ENCODE results near the gene GNAT1.
A peak's percentile ranks its signal among the peaks of the same experiment; 100 is the strongest.
"Not testable (repeated sequence)": the region's sequence is repeated elsewhere in the genome, so short reads cannot be mapped to it uniquely, and the experiment has no call there.

GNAT1 gene

GRCh38 chr3:50202353-50203112 is 11.1 kb downstream of the GNAT1 start:
- DNase-seq (ENCODE audit: low read depth in 3 of 3) = no peak

GRCh38 chr3:50203113-50203808 is 11.9 kb downstream of the GNAT1 start:
- no peak for DNase-seq (ENCODE audit: low read depth in 3 of 3)

DNA sequence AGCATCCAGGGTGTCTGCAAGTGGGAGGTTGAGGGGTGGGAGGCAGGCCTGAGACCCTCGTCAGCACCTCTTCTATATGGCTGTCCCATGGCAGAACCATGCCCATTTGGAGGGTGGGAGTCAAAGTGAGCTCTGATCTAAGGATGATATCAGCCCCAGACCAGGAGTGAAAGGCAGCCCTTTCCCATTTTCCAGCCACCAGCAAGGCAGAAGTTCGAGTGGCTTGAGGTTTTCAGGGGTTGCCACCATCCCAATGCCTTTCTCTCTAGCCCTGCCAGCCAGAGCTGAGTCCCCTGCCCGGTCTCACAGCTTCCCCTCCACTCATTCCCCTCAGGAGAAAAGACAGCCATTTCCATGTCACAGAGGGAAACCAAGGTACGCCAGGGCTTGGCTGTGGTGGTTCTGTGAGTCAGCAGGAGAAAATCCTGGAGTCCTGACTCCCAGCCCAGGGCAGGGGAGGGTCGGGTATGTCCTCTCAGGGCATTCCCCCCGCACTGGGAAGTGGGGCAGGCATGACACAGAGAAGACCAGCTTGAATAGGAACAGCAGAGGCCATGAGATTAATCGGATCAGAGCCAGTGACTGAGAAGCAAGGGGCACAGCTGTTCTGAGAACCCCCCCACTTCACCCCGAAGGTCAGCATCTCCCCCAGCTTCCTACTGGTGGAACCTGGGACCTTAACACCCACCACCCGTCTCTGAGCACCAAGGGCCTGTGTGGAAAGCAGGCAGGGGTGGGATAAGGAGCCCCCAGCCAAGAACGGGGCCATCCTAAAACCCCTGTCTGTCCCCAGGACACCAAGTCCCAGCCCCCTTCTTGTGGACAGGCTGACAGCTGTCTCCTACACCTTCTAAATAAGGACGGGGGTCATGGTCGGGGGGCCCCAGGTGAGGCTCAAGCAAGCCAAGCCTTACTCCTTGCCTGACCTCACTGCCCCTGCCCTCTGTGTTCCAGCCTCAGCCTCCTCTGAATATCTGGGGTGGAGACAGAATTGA is 12.7 kb downstream of the GNAT1 start:
- DNase-seq (ENCODE audit: low read depth in 3 of 3) = no peak

DNA sequence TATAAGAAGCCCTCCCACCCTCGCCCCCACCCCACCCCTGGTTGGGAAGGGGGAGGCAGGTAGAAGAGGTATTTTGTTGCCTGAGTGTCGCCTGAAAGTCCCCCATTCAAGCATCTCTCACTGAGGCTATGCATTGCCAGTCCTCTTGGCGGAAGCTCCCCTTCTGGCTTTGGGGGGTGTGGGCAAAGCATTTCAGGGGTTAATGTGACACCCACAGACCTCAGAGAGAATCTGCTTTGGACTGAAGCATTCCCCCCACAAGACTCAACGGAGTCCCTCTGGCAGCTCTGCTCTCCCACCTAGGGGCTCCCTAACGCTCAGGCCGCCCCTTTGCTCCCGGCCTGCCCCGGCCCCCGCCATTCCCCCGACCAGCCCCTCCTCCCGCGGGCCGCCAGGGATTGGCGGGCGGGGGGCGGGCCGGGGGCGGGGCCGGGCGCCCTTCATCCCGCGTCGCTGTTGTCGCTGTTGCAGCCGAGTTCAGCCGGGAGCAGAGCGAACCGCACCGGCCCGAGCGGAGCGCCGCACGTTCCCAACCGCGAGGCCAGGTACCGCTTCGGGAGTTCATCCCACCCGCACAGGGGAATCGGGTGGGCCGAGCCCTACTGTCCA is 13.5 kb downstream of the GNAT1 start, which contains the start of gene SLC38A3:
Gene SLC38A3 (plus strand): TSS at position 468 of the 609 bp plus-strand sequence. CDS start 8,929 bp downstream, outside the sequence.
- no peak for DNase-seq (ENCODE audit: low read depth in 3 of 3)

DNA sequence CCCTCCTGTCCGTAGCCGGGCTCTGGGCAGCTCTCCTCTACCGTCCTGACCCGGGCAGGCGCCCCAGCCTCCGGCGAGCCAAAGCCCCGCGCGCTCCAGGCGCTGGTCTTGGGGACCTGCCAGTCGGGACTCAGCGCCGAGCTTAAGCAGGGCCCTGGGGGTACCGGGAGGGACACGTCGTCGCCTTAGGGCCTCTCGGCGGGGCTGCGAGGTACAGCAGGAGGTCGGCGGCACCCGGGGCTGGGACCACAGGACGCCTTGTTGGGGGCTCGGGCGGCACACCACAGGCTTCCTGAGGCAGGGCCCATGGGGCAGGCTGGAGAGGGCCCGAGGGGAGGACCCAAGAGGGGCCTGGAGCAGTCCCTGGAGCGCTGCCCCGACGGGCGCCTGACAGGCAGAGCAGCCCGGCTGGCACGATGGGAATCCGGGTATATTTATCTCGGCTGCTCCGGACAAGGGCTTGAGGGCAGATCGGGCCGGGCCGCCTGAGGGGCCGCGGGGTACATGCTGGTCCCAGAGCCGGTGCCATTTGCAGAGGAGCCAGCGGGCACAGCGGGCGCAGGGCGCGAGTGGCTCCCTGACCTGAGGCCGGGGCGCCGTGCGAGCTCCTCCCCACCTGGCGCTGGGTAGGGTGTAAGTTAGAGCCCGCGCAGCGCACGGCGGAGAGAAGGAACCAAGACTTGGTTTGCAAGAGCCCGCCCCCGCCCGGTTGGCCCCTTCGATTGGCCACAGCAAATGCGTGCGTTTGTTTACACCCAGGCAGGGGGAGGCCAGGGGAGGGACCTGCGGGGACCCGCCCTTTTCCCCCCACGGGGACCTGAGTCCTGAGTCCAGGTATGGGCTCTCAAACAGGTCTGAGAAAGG is 14.2 kb downstream of the GNAT1 start:
- no peak for DNase-seq (ENCODE audit: low read depth in 3 of 3)

DNA sequence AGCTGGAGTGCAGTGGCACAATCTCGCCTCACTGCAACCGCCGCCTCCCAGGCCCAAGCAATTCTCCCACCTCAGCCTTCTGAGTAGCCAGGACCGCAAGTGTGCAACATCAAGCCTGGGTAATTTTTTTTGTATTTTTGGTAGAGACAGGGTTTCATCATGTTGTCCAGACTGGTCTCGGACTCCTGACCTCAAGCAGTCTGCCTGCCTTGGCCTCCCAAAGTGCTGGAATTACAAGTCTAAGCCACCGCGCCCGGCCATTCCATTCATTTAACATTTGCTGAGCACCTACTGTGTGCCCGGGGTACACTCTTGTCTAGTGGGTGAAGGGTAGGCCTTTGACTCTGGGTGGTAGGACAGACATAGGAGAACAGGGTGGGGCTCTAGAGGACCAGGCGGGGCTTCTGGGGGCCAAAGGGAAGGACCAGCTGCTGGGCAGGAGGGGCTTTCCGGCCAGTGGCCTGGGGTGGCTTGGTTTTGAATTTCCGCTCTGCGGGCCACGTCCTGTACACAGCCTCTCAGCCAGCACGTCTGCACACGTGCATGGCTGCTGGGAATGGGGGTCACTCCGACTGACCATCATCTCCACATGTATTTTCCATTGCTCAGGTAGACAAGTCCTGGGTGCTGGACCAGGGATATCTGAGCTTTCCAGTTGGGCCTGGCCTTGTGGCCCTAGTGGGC is 16.1 kb downstream of the GNAT1 start:
- DNase-seq (ENCODE audit: low read depth in 3 of 3) = no peak

DNA sequence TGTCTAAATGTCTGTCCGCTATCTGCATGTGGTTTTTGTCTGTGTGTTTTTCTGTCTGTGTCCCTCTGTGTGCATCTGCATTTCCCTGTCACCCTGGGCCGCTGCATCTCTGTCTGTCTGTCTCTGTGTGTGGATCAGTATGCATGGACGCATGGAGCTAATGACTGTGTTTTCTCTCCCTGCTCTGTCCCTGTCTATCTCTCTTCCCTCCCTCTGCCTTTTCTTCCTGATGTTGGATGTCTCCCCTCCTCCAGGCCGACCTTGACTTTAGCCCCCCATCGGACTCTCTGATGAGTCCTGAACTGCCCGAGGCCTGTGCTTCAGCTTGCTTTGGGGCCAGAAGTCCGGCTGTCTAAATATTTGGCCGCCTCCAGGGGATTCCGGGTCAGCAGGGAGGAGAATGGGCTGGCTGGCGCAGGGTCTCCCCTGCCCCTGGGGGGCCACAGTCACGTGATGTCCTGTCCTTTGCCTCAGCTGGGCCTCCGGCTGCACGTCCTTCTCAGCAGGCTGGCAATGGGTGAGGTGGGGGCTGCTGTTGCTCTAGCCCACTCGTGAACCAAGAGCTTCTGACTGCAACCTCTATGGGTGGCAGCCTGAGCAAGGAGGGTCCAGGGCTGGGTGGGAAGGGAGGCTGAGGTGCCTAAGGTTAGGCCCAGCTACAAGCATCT is 17.4 kb downstream of the GNAT1 start:
- DNase-seq (ENCODE audit: low read depth in 3 of 3) = no peak

DNA sequence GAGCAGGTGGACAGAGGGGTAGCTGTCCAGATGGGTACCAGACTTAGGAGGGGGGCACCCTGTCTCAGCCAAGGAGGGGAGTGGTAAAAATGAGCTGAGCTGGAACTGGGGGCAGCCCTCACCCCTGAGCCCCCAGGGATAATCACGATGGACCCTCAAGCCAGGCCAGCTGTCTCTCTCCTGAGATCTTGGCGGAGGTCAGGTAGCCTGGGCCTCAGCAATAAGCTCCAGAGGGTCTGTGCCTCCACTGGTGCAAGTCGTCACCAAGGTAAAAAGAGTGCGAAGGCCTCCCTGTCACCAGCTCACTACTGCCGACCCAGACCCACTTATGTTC is 18.7 kb downstream of the GNAT1 start:
- DNase-seq (ENCODE audit: low read depth in 3 of 3) = no peak

- no peak for DNase-seq (ENCODE audit: low read depth in 3 of 3)
Measured at GRCh38 chr3:50210510-50211367, 19.3 kb downstream of the GNAT1 start.

DNA sequence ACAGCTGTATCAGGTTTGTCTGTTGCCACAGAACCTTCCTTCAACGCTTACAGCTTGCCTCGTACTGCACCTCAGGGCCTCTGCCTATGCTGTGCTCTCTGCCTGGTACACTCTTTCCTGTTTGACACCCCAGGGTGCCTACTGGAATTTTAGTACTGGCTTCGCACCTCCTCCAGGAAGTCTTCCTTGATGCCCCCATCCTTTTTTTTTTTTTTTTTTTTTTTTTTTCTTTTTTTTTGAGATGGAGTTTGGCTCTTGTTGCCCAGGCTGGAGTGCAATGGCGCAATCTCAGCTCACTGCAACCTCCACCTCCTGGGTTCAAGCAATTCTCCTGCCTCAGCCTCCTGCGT is 19.9 kb downstream of the GNAT1 start:
- DNase-seq (ENCODE audit: low read depth in 3 of 3) = not testable (repeated sequence)

DNA sequence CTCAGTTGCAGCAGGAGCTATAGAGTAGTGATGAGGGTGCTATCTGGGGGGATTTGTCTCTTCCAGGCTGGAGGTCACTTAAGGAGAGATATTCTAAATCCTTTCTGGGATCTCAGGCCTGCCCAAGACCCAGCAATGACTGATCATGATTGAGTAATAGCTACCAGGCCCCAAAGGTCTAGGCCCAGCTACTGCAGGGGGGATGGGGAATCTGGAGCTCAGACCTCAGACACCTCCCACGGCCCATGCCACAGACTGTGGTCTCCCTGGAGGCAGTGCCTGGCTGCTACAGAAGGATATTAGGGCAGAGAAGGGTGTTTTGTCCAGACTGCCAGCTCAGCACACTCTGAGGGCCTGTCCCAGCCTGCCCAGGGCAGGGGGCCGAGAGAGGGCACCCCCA is 20.5 kb downstream of the GNAT1 start:
- DNase-seq (ENCODE audit: low read depth in 3 of 3) = peak in 1 of 3 donors; percentile 47

DNA sequence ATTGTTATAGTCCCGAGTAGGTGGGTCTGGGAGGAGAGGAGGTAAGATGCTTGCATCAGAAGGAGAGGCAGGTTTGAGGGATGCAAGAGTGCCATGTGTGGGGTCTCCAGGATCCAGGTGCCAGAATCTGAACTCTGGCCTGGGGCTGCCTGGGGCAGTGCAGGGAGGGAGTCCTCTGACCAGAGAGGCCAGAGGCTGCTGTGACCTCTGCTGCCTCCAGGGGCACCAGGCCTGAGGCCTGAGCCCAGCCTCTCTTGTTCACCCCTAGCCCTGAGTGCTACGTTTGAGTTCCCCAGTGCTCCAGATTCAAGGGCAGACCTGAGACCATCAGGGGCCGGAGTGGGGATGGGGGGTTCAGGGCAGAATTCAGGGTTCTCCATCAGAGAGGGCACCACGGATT is 21.1 kb downstream of the GNAT1 start:
- DNase-seq (ENCODE audit: low read depth in 3 of 3) = no peak

- no peak for DNase-seq (ENCODE audit: low read depth in 3 of 3)
Measured at GRCh38 chr3:50212971-50213370, 21.6 kb downstream of the GNAT1 start.

GRCh38 chr3:50213373-50213772 is 22.0 kb downstream of the GNAT1 start:
- DNase-seq (ENCODE audit: low read depth in 3 of 3) = no peak

DNA sequence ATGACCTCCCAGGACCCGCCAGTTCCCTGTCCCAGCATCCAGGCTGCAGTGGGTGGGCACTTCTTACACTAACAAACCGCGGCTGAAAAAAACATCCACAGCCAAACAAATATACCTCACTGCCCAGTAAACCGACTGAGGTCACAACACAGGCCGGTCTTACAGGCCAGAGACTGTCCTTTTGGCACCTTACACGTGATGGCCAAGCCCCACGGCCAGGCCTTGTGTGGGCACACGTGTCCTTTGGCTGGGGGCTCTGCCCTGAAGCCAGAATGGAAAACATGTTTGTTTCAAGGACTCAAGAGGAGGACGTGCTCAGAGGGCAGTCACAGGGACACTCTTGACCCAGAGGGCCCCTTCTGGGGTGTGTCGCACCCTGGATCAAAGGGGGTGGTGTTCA is 23.4 kb downstream of the GNAT1 start:
- DNase-seq (ENCODE audit: low read depth in 3 of 3) = no peak

- no peak for DNase-seq (ENCODE audit: low read depth in 3 of 3)
Measured at GRCh38 chr3:50215529-50215928, 24.1 kb downstream of the GNAT1 start.

DNA sequence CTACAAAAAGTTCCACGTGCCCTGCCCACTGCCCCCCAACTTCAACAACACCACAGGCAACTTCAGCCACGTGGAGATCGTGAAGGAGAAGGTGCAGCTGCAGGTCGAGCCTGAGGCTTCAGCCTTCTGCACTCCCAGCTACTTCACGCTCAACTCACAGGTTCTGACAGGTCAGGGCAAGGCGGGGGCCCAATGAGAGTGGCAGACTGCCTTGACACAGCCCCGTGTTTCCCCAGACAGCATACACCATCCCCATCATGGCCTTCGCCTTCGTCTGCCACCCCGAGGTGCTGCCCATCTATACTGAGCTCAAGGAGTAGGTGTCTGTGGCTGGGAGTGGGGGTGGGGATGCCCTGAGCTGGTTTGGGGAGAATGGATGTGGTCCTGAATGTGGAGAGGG is 26.3 kb downstream of the GNAT1 start:
- DNase-seq (ENCODE audit: low read depth in 3 of 3) = no peak

GRCh38 chr3:50218448-50218847 is 27.0 kb downstream of the GNAT1 start:
- DNase-seq (ENCODE audit: low read depth in 3 of 3) = no peak

- no peak for DNase-seq (ENCODE audit: low read depth in 3 of 3)
Measured at GRCh38 chr3:50219285-50219684, 27.9 kb downstream of the GNAT1 start.
